Activated naive CD4-positive, alpha-beta T cell treated with anti-CD3 and anti-CD28 coated beads, Interleukin-2, amount 50 U/mL, for 16 hours (primary cell): ENCODE data around the gene TFRC.
"Not testable (repeated sequence)": the region's sequence is repeated elsewhere in the genome, so short reads cannot be mapped to it uniquely, and the experiment has no call there.

ENCODE experiments used
- DNase-seq: peaks from one replicate; pipeline ENCODE4 v3.0.0-alpha.2; 2020

TFRC gene

DNA sequence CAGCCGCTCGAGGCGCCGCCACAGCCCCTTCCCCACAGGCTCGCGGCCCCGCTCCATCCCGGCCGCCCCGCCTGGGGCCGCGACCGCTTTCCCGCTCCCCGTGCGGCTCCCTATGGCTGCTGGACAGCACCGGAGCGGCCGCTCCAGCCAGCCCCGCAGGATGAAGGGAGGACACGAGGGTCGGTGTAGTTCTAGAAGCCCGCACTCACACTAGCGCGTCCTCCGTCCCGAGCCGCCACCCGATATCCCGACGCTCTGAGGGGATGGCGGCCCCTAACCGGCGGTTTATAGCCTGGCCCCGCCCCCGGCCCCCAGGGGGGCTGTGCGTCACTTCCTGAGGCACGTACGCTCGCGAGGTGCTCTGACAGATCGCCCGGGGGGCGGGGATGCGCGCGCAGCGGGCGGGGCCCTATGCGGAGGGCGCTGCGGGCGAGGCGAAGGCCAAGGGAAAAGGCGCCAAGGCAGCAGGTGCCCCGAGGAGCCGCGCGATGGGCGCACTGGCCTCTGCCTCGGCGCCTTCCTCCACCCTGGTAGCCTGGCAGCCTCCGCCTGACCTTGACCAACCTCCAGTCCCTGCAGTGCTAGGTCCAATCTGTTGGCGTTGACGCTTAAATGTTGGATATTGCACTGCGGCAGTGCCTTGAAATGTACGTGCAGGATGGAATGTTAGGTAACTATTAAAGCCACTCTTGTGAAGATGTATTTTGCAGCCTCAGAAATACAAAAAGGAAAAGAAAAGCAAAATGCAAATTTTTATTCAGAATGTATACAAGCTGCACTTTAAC is at the start of gene TFRC:
TFRC (minus strand) TSS at position 257 of the 785 bp plus-strand sequence. CDS start 4,991 bp downstream, outside the sequence.
- peak; percentile 99 for DNase-seq

DNA sequence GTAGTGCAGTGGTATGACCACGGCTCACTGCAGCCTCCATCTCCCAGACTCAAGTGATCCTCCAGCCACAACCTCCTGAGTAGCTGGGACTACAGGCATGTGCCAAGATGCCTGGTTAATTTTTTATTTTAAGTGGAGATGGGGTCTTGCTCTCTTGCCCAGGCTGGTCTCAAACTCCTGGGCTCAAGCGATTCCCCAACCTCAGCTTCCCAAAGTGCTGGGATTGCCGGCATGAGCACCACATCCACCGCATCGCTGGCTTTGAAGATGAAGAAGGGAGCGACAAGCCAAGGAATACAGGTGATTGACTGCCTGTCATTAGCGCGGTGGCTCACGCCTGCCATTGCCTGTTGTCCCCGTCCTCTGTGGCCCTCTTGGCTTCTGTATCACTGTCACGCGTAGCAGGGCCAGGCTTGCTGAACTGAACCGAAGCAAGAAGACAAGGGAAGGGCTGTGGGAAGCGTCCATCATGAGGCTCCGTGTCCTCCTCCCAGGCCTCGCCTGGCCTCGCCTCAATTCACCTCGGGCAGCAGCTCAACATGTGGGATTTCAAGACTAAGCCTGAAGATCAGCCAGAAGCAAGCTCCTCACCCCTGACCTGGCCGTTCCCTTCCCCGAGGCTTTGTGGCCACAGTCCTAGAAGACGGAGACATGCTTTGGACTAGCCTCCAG is 46.4 kb upstream of the TFRC start:
- no peak for DNase-seq

DNA sequence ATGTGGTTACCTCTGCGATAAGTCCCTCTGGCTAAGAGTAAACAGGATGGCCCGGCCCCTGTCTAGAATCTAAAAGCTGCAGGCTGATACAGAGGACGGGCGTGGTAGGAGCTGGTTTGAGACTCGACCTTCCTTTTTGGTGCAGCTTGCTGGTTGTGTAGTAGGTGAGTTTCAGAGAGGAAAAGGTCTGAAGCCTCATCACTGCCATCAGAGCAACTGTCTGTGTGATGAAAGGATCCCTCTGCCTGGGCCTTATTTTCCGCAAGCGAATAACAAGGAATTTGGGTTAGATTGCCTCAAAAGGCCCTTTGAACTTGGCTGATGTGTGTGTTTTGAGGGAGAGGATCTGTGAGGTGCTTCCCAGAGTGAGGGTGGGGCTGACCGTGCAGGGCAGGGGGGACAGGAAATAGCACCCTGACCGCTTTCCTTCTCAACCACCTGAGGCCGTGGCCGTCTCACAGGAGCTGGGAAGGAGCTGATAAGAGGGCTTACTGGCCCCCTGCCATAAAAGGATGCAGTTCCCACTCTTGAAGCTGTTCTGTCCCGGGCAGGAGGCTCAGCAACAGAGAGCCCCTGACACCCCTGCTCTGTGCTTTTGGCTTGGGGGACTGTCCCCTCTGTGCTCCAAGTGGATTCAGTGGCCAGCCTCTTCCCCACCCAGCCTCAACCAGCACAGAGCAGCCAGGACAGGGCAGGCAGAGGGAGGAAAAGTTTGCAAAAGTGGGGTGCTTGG is 45.6 kb upstream of the TFRC start:
- DNase-seq = no peak

DNA sequence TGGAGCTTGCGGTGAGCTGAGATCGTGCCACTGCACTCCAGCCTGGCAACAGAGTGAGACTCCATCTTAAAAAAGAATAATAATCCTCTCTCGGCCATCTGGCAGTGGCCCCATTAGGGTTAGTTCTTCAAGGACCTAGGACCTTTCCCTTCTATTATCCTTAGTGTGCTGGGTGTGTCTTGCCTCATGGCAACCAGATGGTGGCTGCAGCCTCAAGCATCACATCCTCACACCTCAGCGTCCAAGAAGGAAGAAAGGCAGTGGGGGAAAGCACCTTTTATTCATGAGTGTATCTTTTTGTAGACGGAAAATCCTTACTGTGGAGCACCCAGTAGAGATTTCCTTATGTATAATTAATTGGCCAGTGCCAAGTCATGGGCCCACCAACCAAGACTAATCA is 42.7 kb upstream of the TFRC start:
- no peak for DNase-seq

DNA sequence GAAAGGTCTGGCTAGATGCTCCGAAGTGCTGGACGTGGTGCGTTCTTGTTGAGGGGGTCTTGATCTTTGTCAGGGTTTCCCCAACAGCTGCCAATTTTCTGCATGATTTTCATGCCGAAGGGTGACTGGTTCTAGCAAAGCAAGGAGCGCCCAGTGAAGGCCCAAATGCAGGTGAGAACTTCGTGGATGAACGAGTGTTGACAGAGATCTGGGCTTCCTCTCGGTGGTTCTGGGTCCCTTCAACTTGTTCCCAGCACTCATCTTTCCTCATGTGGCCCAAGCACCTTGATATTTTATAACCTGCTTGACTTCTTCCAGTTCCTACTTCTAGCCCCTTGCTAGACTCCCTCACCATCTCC is 40.8 kb upstream of the TFRC start:
- DNase-seq = no peak

DNA sequence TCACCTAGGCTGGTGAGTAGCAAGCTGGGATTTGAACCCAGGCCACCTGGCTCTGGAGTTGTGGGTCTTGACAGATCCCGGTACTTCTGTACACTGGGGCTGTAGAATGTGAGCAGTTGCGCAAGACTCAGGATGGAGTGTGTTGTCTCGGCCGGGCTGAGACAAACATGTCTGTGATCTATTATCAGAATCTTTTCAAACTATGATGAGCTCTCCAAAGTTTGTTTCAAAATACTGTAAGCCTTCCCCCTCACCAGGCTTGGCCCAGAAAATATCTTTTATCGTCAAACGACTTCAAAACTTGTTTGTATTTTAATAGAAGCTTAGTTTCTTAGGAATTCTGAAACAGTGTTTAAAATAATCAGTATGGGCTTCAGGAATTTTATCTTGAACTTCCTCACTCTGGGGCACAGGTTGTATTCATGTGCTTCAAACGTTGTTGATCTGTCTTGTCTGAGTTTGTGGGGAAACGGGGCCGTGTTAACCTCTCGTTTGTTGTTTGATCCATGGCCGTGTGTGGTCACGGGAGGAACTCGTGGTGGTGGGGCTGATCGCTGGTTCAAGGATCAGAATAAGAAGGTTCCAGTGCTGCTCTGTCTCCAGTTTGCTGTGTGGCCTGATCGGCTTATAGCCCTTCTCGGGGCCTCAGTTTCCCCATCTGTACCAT is 40.3 kb upstream of the TFRC start:
- no peak for DNase-seq

DNA sequence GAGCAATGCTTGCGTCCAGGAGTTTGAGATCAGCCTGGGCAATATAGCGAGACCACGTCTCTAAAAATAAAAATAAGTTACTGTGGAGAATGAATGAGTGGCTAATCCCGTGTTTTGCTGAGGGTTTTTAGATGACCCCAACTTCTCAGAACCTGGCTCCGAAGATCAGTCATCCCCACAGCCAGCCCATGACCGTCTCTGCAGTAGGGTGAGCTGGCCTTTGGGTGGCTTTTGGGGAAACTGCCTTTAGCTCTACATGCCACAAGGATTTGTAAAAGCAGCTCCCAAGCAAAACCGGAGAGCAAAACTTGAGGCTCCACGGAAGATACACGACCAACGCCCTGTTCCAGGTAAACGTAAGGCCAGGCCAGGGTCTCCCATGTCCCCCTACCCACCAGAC is 39.2 kb upstream of the TFRC start:
- DNase-seq = no peak

DNA sequence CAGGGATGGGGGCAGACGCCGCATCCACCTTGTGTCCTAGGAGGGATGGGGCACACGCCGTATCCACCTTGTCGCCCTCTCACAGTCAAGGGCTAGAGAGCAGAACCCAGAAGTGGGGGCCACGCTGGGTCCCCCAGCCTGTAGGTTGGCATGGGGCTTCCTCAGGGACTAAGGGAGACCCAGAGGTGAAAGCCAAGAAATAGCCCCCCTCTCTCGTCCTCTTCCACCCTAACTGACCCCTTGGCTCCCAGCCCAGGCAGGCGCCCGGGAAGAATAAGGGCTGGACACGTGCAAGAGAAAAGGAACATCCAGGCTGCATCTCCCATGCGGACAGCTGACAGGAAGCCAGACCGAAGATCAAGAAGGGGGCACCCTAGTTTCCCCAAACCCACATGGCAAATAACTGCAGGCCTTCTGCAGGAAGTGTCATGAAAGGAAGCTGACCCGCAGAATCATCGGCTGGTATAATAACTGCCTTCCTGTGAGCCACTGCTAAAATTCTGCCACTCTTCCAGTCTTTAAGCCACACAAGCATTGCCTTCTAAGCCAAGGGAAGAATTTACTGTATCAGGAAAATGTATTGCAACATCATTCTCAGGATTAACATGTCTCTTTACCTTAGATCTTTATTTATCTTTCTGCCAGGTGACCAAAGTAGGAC is 38.5 kb upstream of the TFRC start:
- no peak for DNase-seq

DNA sequence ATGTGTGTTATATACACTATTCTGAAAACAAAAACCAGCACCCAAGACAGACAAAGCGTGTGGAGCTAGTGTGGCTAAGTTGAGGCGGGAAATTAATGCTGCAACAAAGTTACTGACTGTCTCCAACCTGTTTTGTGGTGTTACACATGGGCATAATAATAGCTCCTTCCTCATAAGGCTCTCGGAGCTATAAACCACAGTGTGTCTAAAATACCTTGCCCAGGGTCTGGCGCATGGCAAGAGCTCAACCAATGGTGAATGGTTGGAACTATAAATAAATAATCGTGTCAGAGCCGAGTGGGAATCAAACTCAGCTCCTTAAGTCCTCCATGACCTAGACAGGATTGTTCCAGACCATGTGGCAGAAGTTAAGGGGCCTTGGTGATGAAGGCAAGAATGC is 35.9 kb upstream of the TFRC start:
- no peak for DNase-seq

DNA sequence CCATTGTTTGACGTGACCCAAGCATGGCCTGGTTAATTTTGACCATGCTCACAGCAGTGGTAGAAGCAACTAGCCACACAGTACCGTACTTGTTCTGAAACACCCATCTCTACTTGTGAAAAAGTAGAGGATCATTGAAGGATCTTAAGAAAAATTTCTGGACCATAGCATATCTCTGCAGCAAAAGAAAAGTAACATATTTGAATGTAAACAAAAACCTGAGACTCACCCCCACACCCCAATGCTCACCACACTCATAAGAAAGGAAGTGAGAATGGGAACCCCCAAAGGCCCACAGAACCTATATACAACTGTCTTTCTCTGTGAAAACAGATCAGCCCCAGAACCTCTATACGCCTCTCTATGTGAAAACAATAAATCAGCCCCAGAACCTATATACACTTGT is 33.8 kb upstream of the TFRC start:
- DNase-seq = no peak

DNA sequence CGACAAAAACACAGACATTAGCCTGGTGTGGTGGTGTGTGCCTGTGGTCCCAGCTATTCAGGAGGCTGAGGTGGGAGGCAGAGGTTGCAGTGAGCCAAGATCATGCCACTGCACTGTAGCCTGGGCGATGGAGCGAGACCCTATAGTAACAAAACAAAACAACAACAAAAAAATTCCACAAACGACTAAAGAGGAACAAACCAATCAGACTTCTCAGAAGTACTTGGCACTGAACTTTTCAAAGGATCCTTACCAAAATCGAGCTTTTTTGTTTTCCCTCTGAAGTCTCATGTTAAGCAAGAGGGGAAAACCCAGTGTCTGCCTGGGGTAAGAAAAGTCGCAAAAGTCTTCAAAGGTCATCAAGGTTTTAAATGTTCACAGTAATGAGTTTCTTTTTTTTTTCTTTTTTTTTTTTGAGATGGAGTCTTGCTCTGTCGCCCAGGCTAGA is 30.1 kb upstream of the TFRC start:
- peak; percentile 17 for DNase-seq

DNA sequence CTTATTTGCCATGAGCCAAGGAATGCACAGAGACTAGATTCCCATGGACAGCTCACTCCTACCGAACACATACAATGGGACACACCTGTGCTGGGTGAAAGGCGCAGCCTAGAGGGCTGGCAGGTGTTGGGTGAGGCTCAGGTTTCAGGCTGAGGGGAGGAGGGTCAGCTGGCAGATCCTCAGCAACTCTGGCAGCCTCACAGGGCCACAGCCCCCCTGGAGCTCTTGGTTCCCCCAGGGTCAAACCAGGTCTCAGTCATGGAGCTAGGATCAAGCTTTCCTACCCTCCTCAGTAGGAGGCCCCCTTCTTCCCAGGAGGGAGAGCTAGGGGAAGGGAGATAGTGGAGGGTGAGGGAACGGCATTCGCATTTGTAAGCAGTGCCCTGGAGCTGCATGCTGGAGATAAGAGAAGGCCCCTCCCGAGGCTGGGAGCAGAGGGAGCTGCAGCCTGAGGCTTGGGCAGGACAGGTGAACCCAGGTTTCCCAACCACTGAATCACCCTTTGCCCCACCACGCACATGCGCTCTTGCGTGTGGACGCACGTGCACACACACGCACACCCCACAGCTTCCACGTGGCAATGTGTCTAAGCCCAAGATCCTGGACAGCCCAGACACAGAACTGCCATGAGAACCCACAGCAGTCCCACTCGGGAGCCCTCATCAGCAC is 26.3 kb upstream of the TFRC start:
- no peak for DNase-seq

DNA sequence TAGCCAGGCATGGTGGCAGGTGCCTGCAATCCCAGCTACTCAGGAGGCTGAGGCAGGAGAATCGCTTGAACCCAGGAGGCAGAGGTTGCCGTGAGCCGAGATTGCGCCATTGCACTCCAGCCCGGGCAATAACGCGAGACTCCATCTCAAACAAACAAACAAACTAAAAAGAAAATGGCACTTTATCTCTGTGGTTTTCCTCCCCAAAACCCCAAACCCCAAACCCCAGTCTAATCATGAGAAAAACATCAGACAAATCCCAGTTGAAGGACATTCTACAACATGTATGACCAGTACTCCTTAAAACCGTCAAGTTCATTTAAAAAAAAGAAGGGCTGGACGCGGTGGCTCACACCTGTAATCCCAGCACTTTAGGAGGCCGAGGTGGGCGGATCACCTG is 22.8 kb upstream of the TFRC start:
- DNase-seq = not testable (repeated sequence)

DNA sequence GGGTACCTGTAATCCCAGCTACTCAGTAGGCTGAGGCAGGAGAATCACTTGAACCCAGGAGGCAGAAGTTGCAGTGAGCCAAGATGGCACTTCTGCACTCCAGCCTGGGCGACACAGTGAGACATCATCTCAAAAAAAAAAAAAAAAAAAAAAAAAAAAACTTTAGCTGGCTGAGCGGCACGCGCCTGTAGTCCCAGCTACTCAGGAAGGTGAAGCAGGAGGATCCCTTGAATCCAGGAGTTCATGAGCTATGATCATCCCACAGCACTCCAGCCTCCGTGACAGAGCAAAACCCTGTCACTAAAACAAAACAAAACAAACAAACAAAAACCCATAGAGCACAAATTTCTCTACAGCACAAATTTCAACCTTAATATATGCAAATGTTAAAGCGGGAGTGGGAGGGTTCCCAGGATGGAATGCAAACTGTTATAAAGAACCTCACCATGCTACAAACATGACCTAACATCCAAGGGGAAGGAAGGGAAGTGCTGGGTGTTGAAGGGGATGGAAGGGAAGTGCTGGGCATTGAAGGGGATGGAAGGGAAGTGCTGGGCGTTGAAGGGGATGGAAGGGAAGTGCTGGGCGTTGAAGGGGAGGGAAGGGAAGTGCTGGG is 16.6 kb upstream of the TFRC start:
- not testable (repeated sequence) for DNase-seq

DNA sequence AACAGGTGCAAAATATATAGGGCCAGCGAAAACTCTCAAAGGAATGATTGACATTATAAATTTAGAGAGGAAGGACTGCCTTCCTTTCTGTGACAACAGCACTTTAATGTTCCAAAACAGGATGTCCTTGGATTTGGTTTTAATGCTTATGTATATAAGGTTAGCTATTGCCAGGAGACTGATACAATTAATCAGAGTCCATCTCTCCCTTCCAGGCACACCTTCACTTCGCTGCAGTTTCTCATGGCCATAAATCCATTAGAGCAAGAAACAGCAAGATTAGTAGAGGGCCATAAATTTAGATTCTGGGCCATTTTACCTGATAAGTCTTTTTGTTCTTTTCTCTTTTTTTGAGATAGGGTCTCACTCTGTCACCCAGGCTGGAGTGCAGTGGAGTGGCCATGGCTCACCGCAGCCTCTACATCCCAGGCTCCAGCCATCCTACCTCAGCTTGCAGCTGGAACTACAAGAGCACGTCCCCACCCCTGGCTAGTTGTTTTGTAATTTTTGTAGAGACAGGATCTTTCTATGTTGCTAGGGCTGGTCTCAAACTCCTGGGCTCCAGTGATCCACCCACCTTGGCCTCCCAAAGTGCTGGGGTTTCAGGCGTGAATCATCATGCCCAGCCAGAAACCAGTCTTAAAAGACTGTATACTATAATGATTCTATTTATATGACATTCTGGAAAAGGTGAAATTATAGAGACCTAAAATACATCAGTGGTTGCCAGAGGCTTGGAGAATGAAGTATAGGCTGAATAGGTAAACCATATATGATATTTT is 15.7 kb upstream of the TFRC start:
- DNase-seq = no peak

DNA sequence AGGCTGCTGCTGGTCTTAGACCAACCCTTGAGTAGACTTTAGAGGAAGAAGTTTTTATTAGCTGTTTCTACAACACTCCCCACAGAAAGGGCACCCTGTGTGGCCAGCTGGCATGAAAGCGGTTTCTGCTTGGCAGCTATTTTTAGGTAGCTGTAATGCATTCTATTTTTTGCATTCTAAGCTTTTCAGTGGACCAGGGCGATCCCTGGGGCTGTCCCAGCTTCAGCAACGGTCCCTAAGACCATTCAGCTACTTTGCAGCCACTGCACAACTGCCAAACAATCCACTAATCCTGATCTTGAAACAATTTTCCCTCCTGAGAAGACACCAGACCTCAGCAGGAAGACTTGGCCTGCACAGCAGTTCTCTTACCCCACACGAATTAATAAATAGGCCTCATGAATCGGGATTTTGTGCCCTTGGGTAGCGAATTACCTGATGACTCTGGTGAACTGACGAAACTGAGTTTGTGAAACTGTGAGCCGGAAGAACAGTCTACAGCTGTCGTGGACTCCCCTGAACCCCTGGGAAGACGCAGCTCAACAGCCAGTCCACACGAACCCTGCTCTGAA is 14.6 kb upstream of the TFRC start:
- no peak for DNase-seq

DNA sequence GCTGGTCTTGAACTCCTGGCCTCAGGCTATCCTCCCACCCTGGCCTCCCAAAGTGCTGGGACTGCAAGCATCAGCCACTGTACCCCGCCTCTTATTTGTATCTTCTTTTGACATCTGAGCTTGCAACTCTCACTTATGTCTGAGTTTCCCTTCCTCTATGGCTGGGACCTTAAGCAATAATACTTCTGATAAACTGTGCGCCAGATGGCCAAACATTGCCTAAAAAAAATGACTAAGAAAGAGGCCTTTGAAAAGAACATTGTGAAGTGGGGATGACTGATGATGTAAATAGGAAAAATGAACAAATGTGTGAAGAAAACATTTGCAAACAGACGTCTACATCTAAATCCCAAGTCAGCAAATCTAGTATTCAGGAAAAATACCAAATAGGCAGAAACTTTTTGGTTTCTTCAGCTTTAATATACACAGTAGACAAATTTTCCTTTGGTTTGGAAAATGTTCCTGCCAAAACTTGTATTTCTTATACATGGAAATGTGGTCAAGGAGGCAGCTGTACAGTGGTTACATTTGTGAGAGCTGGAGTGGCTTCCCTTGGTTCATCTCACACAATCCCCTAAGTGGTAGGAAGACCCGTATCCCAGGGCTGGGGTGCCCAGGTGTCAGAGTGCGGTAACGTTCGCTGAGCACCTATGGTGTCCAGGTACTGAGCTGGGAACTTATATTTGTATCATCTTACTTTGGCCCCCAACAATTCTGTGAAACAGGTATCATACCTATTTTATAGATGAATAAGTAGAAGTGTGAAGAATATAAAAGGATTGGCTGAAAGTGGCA is 11.6 kb upstream of the TFRC start:
- no peak for DNase-seq

DNA sequence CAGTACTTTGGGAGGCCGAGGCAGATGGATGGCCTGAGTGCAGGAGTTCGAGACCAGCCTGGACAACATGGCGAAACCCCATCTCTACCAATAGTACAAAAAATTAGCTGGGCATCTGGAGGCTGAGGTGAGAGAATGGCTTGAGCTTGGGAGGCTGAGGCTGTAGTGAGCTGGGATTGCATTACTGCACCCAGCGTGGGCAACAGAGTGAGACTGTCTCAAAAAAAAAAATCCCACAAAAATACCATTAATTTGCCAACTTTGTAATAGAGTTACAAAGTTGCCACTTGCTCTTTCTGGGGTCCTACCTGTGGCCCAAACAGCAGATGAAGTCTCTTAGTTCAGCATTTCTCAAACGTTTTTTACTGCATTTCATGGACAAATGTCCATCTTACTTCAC is 6.0 kb upstream of the TFRC start:
- no peak for DNase-seq

DNA sequence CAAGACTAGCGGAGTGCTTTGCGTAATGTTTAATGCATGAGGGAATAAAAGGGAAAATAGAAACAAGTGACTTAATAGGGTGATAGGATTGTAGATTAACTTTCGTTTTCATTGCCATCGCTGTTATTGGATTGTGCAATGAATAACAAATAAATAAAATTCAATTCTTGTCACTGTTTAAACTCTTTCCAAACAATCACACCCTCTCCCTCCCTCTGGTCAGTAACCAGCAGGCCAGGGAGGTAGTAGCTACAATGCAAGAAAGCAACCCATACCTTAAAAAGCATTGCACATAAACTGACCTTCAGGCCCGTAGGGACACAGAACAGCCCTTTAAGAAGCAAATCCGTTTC is 705 bp upstream of the TFRC start:
- DNase-seq = no peak
